ENCODE measurements around the gene DNM2.
"Not testable (repeated sequence)": the region's sequence is repeated elsewhere in the genome, so short reads cannot be mapped to it uniquely, and the experiment has no call there.

GRCh38 chr19:10837649-10838048 is 119.8 kb downstream of the DNM2 start:
- TF ChIP-seq HOXA7 (CRISPR knock-in tag; IDR thresholded peaks at IDR 0.05; ENCODE audit: borderline replicate concordance); ZSCAN23 (tag by site-specific recombination; IDR thresholded peaks at IDR 0.05): not testable (repeated sequence)
